ENCODE results near the gene GPR151.
"Not testable (repeated sequence)": the region's sequence is repeated elsewhere in the genome, so short reads cannot be mapped to it uniquely, and the experiment has no call there.

The GPR151 gene

DNA sequence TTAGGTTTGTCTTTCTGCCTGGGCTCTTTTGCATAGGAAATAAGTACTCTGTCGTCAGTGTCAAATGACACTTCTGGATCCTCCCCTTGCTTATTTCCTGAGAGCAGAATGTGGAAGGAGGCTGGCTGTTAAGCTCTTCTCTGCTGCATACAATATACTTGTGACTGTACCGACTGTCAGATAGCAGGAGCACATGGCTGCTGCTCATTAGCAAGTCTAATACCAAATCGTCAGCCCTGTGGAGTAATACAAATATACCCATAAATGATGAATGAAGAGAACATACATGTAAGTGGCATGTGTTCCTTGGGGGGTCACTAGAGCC, at the start of gene GPR151:
GPR151 (minus strand) TSS at position 40 of the 325 bp plus-strand sequence. CDS start 77 bp downstream, outside the sequence.
- no peak for TF ChIP-seq CTCF (IDR thresholded peaks at IDR 0.05; ENCODE audit: control insufficient read depth, extremely low read depth, insufficient read depth)
- H3K4me3 ChIP-seq (ENCODE audit: low read depth, low read length), result no peak within 1 kb of the TSS
- DNase-seq (ENCODE audit: low read depth), result no peak

DNA sequence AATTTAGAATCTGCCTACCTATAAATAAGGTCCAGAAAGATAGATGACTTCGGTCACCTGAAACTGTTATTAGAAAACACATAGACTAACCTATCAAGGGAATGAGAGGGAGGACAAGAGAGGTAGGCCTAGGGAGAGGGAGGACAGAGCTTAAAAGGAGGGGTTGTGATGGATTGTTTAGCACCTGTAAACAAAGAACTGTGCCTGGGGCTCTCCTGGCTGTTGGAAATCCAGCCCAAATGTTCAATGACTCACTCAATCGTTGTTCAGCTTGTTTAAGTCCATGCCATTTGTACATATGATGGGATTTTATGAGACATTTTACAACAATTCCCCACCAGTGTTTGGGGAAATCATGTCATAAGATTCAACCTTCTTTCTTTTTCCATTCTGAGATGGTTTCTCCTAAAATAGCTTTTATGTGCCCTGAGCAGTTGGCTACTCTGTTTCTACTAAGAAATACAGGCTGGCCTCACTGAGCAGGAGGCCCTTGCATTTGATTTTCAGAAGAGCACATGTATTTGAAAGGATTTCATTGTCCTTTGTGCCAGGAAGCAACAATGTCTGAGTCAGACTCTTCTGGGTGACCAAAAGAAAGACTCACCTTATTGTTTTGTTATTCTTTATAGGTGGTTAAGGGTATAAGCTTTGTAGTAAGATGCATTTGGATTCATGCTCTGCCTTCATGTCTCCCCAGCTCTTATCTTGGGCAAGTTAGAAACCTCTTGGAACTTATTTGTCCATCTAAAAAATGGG, 48.2 kb upstream of the GPR151 start:
- H3K4me3 ChIP-seq (ENCODE audit: low read depth, low read length), result no peak overlapping the region
- no peak for TF ChIP-seq CTCF (IDR thresholded peaks at IDR 0.05; ENCODE audit: control insufficient read depth, extremely low read depth, insufficient read depth)
- DNase-seq (ENCODE audit: low read depth), result no peak

- no peak for TF ChIP-seq CTCF (IDR thresholded peaks at IDR 0.05; ENCODE audit: control insufficient read depth, extremely low read depth, insufficient read depth)
- H3K4me3 ChIP-seq (ENCODE audit: low read depth, low read length), result no peak overlapping the region
- DNase-seq (ENCODE audit: low read depth), result no peak
Measured at GRCh38 chr5:146562461-146562860, 46.5 kb upstream of the GPR151 start.

GRCh38 chr5:146561711-146562110, 45.7 kb upstream of the GPR151 start:
- no peak for TF ChIP-seq CTCF (IDR thresholded peaks at IDR 0.05; ENCODE audit: control insufficient read depth, extremely low read depth, insufficient read depth)
- no peak for DNase-seq (ENCODE audit: low read depth)
- no peak overlapping the region for H3K4me3 ChIP-seq (ENCODE audit: low read depth, low read length)

DNA sequence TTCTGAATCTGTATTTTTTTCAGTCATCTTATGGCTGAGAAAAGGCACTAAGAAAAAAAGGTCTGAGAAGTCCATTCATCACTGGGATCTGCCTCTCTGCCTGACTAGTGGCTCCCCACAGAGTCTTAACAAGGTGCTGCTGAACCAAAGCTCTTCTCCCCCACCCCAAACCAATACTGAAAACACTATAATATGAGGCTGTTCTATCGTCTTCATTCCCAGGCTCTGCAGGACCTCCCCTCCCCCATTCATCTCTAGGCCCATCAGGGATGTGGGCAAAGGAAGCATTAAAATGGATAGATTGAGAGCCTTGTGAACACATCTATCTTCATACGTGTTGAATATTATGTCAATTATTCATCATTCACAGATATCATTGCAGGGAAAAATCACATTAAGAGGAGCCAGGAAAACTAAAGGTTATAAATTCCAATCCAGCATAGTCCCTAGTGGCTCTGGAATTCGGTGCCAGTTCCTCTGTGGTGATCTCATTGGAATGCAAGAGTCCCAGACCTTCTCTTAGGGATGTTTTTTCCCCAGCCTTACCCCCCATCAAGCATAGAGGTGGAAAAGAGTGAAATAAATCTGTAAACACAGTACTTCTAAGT, 44.3 kb upstream of the GPR151 start:
- no peak overlapping the region for H3K4me3 ChIP-seq (ENCODE audit: low read depth, low read length)
- no peak for DNase-seq (ENCODE audit: low read depth)
- TF ChIP-seq CTCF (IDR thresholded peaks at IDR 0.05; ENCODE audit: control insufficient read depth, extremely low read depth, insufficient read depth), result no peak

GRCh38 chr5:146556884-146557283, 40.9 kb upstream of the GPR151 start:
- not testable (repeated sequence) for H3K4me3 ChIP-seq (ENCODE audit: low read depth, low read length); DNase-seq (ENCODE audit: low read depth)

GRCh38 chr5:146553446-146553845, 37.5 kb upstream of the GPR151 start:
- no peak for DNase-seq (ENCODE audit: low read depth)
- TF ChIP-seq CTCF (IDR thresholded peaks at IDR 0.05; ENCODE audit: control insufficient read depth, extremely low read depth, insufficient read depth), result no peak
- no peak overlapping the region for H3K4me3 ChIP-seq (ENCODE audit: low read depth, low read length)

Data from LNCaP clone FGC (cell line).